Upper lobe of right lung (tissue), 1 donor: ENCODE measurements around the gene UCP2. TPM values are rescaled to one million over a fixed set of nuclear protein-coding genes. Genes with fewer than 3 reads are reported as not detected.

Experiments used
- ATAC-seq: fragments of 200-7000 bp; cut with Tn5 transposase; one replicate; pipeline ENCODE4 v1.9.1; 2020; ENCODE audit warnings: mild to moderate bottlenecking, moderate library complexity
- DNase-seq: peaks from one replicate; pipeline ENCODE4 v3.0.0-alpha.2; 2020
- H3K27ac ChIP-seq: fragments of 200-600 bp; one replicate; pipeline ENCODE4 v1.8.0; 2022
- H3K27me3 ChIP-seq: fragments of 200-600 bp; one replicate; pipeline ENCODE4 v1.8.0; 2022; ENCODE audit warnings: mild to moderate bottlenecking
- H3K36me3 ChIP-seq: fragments of 200-600 bp; one replicate; pipeline ENCODE4 v1.8.0; 2022
- H3K4me1 ChIP-seq: fragments of 200-600 bp; one replicate; pipeline ENCODE4 v1.8.0; 2022
- H3K4me3 ChIP-seq: fragments of 200-600 bp; one replicate; pipeline ENCODE4 v1.8.0; 2022; ENCODE audit warnings: mild to moderate bottlenecking
- H3K9me3 ChIP-seq: fragments of 200-600 bp; one replicate; pipeline ENCODE4 v1.8.0; 2022
- CTCF ChIP-seq: fragments of 200-600 bp; IDR thresholded peaks from one replicate; pipeline ENCODE4 v1.8.0; 2022; ENCODE audit warnings: antibody characterized with exemption
- intact Hi-C: fragments of 100-400 bp; cut with DNase I; formaldehyde crosslinking; loops from one replicate; pipeline ENCODE4 v1.11.0; 2022
- total RNA-seq: library from RNA; stranded (reverse); fragmentation: NEBNext Ultra II Directional; extraction: Animal tissue kit (Norgen Biotek cat#: 25700); gene quantifications from one replicate; pipeline ENCODE4 v1.2.1, GENCODE V29; 2021
- donor health status: DM: no; HTN: yes; CAD: no; lungs with severe emphysema.

The UCP2 gene
- total RNA-seq, 1 donor from 2014 or later = 56.3 TPM

- Histone ChIP-seq H3K9me3 (no peaks in the 10 kb centered on the region), H3K27ac (no peak overlapping the region), H3K27me3 (no peaks in the 10 kb centered on the region), H3K4me3 (no peak overlapping the region), H3K4me1 (peaks cover 37% of the 10 kb centered on the region), H3K36me3 (no peaks in the 10 kb centered on the region)
- no peak for TF ChIP-seq CTCF
- DNase-seq = no peak
- intact Hi-C loops = no loop called here
- ATAC-seq = no peak
These were observed 40.6 kb upstream of the UCP2 start for GRCh38 chr11:74023276-74023675.

DNA sequence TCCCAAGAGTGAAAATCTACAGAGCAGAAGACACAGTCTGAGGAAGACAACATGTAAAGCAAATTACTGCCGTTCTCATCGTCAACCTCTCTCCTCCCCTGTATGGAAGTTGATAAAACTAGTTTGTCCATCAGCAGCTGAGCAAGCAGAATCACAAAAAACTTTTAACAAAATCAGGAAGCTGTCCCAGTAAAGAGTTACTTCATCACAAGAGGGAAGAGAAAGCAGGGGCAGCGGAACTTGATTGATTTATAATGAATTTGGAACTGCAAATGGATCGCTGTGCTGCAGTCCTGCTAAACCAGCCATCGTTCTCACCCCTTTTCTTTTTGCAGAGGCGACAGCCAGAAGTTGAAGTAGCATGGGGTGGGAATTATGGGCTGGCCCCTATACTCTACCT lies 39.9 kb upstream of the UCP2 start:
- no peak for ATAC-seq
- H3K9me3 ChIP-seq = no peaks in the 10 kb centered on the region
- H3K4me3 ChIP-seq = no peak overlapping the region
- TF ChIP-seq CTCF = no peak
- DNase-seq = no peak
- H3K4me1 ChIP-seq = peaks cover 44% of the 10 kb centered on the region
- intact Hi-C loops = no loop called here
- H3K27me3 ChIP-seq = no peaks in the 10 kb centered on the region
- no peaks in the 10 kb centered on the region for H3K36me3 ChIP-seq
- H3K27ac ChIP-seq = no peak overlapping the region

GRCh38 chr11:74021998-74022397 lies 39.4 kb upstream of the UCP2 start:
- ATAC-seq (no peak), DNase-seq (no peak)
- H3K27me3 ChIP-seq = no peaks in the 10 kb centered on the region
- intact Hi-C loops = no loop called here
- H3K9me3 ChIP-seq = no peaks in the 10 kb centered on the region
- no peak overlapping the region for H3K27ac ChIP-seq
- TF ChIP-seq CTCF = no peak
- peaks cover 46% of the 10 kb centered on the region for H3K4me1 ChIP-seq
- no peak overlapping the region for H3K4me3 ChIP-seq
- no peaks in the 10 kb centered on the region for H3K36me3 ChIP-seq

- Histone ChIP-seq H3K36me3 (no peaks in the 10 kb centered on the region), H3K4me3 (no peak overlapping the region), H3K27ac (peak overlapping the region; percentile 87), H3K4me1 (peaks cover 41% of the 10 kb centered on the region), H3K9me3 (no peaks in the 10 kb centered on the region), H3K27me3 (no peaks in the 10 kb centered on the region)
- DNase-seq = no peak
- no peak for TF ChIP-seq CTCF
- peak; percentile 2 for ATAC-seq
- intact Hi-C loops = no loop called here
These were observed 37.9 kb upstream of the UCP2 start for GRCh38 chr11:74020539-74020938.

DNA sequence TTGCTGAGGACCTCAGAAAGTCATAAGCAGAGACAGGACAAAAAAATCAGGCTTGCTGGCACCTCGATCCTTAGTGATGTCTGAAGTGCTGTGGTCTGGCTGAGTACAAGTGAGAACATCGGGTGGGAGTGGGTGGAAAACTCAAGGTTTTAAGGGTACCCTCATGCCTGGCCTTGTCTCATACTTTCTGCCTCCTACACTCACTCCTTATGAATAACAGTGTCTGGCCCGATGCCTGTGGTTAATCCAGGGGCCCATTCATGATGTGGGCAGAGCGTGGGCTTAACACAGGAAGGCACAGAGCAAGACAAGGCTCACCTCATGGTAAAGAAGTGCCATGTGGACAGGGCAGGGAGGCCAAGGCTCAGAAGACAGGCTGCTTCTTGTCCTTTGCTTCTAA lies 37.2 kb upstream of the UCP2 start:
- Histone ChIP-seq H3K4me3 (no peak overlapping the region), H3K27ac (peak overlapping the region; percentile 87), H3K36me3 (no peaks in the 10 kb centered on the region), H3K4me1 (peaks cover 40% of the 10 kb centered on the region), H3K9me3 (no peaks in the 10 kb centered on the region), H3K27me3 (no peaks in the 10 kb centered on the region)
- ATAC-seq (peak; percentile 6), DNase-seq (no peak)
- no peak for TF ChIP-seq CTCF
- intact Hi-C loops = no loop called here

DNA sequence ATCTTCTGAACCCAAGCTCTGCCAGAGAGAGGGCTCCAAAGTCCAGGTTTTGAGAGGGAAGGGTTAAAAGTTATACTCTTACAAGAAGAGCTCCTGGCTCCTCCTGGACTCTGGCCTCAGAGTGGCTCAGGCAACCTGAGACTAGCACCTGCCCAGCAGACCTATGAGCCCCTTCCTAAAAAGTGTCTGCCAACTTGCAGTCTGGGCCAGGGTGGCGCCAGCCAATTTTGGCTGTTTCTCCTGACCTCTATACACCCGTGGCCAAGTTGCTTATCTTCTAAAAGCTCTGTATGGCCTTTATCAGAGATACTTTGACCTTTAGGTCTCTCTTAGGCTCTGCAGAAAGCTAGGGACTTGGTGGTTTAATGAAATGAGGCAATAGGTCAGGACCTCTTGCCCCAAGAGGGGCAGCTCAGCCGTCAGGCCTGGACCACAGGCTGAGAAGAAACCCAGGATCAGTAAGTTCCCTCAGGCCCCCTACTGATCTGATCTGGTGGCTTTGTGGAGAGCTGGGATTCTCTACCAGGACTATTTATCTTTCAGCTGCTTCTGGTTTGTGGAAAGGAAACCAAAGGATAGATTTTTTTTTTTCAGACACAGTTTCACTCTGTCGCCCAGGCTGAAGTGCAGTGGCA lies 36.6 kb upstream of the UCP2 start:
- Histone ChIP-seq H3K4me1 (peaks cover 40% of the 10 kb centered on the region), H3K27me3 (no peaks in the 10 kb centered on the region), H3K27ac (peak overlapping the region; percentile 87), H3K36me3 (no peaks in the 10 kb centered on the region), H3K4me3 (no peak overlapping the region), H3K9me3 (no peaks in the 10 kb centered on the region)
- TF ChIP-seq CTCF = no peak
- ATAC-seq (no peak), DNase-seq (no peak)
- intact Hi-C loops = no loop called here
